MCF 10A (cell line): ENCODE measurements around the gene TUBB2A. TPM values are rescaled to one million over a fixed set of nuclear protein-coding genes. Genes with fewer than 3 reads are reported as not detected.

Experiments
- BruUV-seq: library from RNA; stranded (reverse); fragments of 400-500 nt; replicated peaks from 2 replicates; lab custom pipeline; 2021; lab: Mats Ljungman, UMichigan
- CTCF ChIA-PET: fragments of 300-600 bp; sonication (Branson Sonifier 250); formaldehyde crosslinking; extraction: SDS; loops from one replicate; lab custom pipeline; 2021; ENCODE audit warnings: antibody characterized with exemption, inconsistent platforms; lab: Yijun Ruan, JAX
- POLR2A ChIA-PET: fragments of 300-600, 350-650 bp; sonication (Branson Sonifier 250); formaldehyde crosslinking; extraction: SDS; loops from one replicate; lab custom pipeline; 2020; ENCODE audit warnings: antibody characterized with exemption, inconsistent platforms; lab: Yijun Ruan, JAX
- DNase-seq: peaks from one replicate; pipeline ENCODE4 v3.0.0-alpha.2; 2018; ENCODE audit not compliant: unreplicated experiment
- H3K27ac Mint-ChIP-seq: one replicate; pipeline ENCODE4 v1.8.0; 2022; ENCODE audit warnings: mild to moderate bottlenecking, low read depth, mixed read lengths; ENCODE audit not compliant: unreplicated experiment
- H3K27me3 Mint-ChIP-seq: one replicate; pipeline ENCODE4 v1.8.0; 2022; ENCODE audit warnings: mixed read lengths; ENCODE audit not compliant: insufficient read depth, unreplicated experiment
- H3K36me3 Mint-ChIP-seq: one replicate; pipeline ENCODE4 v1.8.0; 2022; ENCODE audit warnings: mild to moderate bottlenecking, moderate library complexity, mixed read lengths; ENCODE audit not compliant: insufficient read depth, unreplicated experiment
- H3K4me1 Mint-ChIP-seq: one replicate; pipeline ENCODE4 v1.8.0; 2022; ENCODE audit warnings: mixed read lengths; ENCODE audit not compliant: insufficient read depth, unreplicated experiment
- H3K4me3 Mint-ChIP-seq: one replicate; pipeline ENCODE4 v1.8.0; 2022; ENCODE audit warnings: mild to moderate bottlenecking, moderate library complexity, mixed read lengths; ENCODE audit not compliant: unreplicated experiment
- H3K9me3 Mint-ChIP-seq: one replicate; pipeline ENCODE4 v1.8.0; 2022; ENCODE audit warnings: mixed read lengths; ENCODE audit not compliant: unreplicated experiment
- CTCF ChIP-seq: fragments of 200-600 bp; IDR thresholded peaks from one replicate; pipeline ENCODE4 v1.8.0; 2022; ENCODE audit warnings: antibody characterized with exemption, mild to moderate bottlenecking; ENCODE audit not compliant: unreplicated experiment
- intact Hi-C: fragments of 100-400 bp; cut with micrococcal nuclease; formaldehyde crosslinking; loops from 2 replicates; pipeline ENCODE4 v1.14.1; 2022
- total RNA-seq: library from RNA; stranded (reverse); gene quantifications from 2 replicates; pipeline ENCODE4 v1.2.3, GENCODE V29; 2022

The TUBB2A gene
- total RNA-seq, 1 experiment from 2014 or later, result 13.3 TPM

DNA sequence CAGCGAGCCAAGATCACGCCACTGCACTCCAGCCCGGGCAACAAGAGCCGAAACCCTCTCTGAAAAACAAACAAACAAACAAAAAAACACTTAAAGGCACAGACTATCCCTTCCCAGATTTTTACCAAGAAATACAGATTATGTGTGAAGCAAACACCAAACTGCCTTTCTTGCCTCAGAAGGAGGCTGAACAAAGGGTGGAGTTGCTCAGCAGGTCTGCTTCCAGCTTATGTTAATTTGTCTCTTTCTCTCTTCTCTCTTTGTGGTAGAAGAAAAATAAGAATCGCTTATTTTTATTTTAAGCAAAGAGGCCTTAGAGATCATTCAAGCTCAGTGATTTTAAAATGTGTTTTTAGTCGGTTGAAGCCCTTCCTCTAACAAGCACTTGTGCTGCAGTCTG lies 14.2 kb downstream of the TUBB2A start:
- Mint-ChIP-seq H3K9me3 (no peaks in the 10 kb centered on the region), H3K4me3 (no peak overlapping the region), H3K4me1 (peaks cover 13% of the 10 kb centered on the region), H3K36me3 (peaks cover 21% of the 10 kb centered on the region), H3K27ac (no peak overlapping the region), H3K27me3 (no peaks in the 10 kb centered on the region)
- intact Hi-C loops, result no loop called here
- no TSS peak for BruUV-seq
- ChIA-PET CTCF (interaction anchor here (0.6 kb wide), 1 partner anchor 11 kb away, joined by 3 read pairs; no protein-coding TSS in a partner anchor), POLR2A (interaction anchor here (1.5 kb wide), 1 partner anchor 14 kb away, joined by 3 read pairs; the partner anchor contains the start of gene TUBB2A)
- no peak for TF ChIP-seq CTCF
- no peak for DNase-seq

GRCh38 chr6:3142536-3142935 lies 14.8 kb downstream of the TUBB2A start:
- Mint-ChIP-seq H3K9me3 (no peaks in the 10 kb centered on the region), H3K4me3 (no peak overlapping the region), H3K4me1 (peaks cover 13% of the 10 kb centered on the region), H3K27me3 (no peaks in the 10 kb centered on the region), H3K27ac (no peak overlapping the region), H3K36me3 (peaks cover 24% of the 10 kb centered on the region)
- intact Hi-C loops, result no loop called here
- no peak for DNase-seq
- no TSS peak for BruUV-seq
- ChIA-PET CTCF (interaction anchor here (0.6 to 1.2 kb wide), 3 partner anchors 10 to 66 kb away, joined by 3 to 4 read pairs (median 3); partner anchors contain the start of gene TUBB2A), POLR2A (interaction anchor here (0.6 to 1.5 kb wide), 2 partner anchors 15 to 35 kb away, joined by 3 to 4 read pairs; partner anchors contain the start of gene TUBB2A)
- TF ChIP-seq CTCF, result no peak

GRCh38 chr6:3140201-3140600 lies 17.1 kb downstream of the TUBB2A start:
- Mint-ChIP-seq H3K4me1 (peaks cover 13% of the 10 kb centered on the region), H3K27ac (no peak overlapping the region), H3K36me3 (peaks cover 33% of the 10 kb centered on the region), H3K9me3 (no peaks in the 10 kb centered on the region), H3K27me3 (no peaks in the 10 kb centered on the region), H3K4me3 (no peak overlapping the region)
- no peak for DNase-seq
- CTCF ChIA-PET, result interaction anchor here (0.7 to 2.2 kb wide), 5 partner anchors 11 to 112 kb away, joined by 3 to 10 read pairs (median 6); partner anchors contain the start of gene TUBB2A
- BruUV-seq, result no TSS peak
- intact Hi-C loops, result no loop called here
- POLR2A ChIA-PET, result interaction anchor here (1.2 kb wide), 1 partner anchor 76 kb away, joined by 3 read pairs; no protein-coding TSS in a partner anchor
- TF ChIP-seq CTCF, result no peak

- no peak for TF ChIP-seq CTCF
These were observed 18.0 kb downstream of the TUBB2A start for GRCh38 chr6:3139090-3139903.

More at GRCh38 chr6:3139090-3139903, 18.0 kb downstream of the TUBB2A start:
- no TSS peak for BruUV-seq
- Mint-ChIP-seq H3K4me3 (no peak overlapping the region), H3K36me3 (peaks cover 34% of the 10 kb centered on the region), H3K27ac (no peak overlapping the region), H3K27me3 (no peaks in the 10 kb centered on the region), H3K4me1 (peaks cover 13% of the 10 kb centered on the region), H3K9me3 (no peaks in the 10 kb centered on the region)
- intact Hi-C loops, result no loop called here
- peak; percentile 56 for DNase-seq
- CTCF ChIA-PET, result interaction anchor here (1.2 to 2.2 kb wide), 5 partner anchors 12 to 113 kb away, joined by 3 to 10 read pairs (median 6); partner anchors contain the start of gene TUBB2A
- POLR2A ChIA-PET, result interaction anchor here (1.2 to 1.3 kb wide), 2 partner anchors 18 to 75 kb away, joined by 3 to 4 read pairs; no protein-coding TSS in a partner anchor
